Measurements from ENCODE around the gene KCNC2.

Gene KCNC2

DNA sequence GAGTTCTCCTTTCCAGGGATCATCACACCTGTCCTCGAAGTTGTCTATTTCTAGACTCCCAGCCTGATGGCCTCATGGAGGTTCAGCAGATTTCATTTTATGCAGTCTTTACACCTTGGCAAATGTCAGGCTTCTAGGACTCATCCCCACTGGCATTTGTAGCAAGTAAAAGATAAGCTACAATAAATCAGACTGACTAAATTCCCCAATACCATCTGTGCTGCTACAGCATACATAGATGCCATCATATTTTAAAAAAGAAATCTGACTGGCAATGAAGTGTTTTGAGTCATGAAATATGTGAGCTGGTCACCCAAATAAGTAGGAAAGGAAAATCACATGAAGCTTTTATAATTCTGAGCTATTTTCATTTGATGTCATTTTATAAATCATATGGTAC lies 55.3 kb downstream of the KCNC2 start:
- Histone ChIP-seq H3K4me2 (ENCODE audit: low read depth, low read length) (no peak overlapping the region), H3K36me3 (replicated peaks; ENCODE audit: insufficient read depth, low read length) (no peaks in the 10 kb centered on the region), H3F3A (ENCODE audit: insufficient read depth, low read length) (no peaks in the 10 kb centered on the region), H3K27ac (ENCODE audit: low read length) (no peak overlapping the region), H3K79me2 (ENCODE audit: low read length) (no peaks in the 10 kb centered on the region), H4K20me1 (ENCODE audit: insufficient read depth, low read length) (no peaks in the 10 kb centered on the region), H3K9me2 (replicated peaks; ENCODE audit: insufficient read depth, low read length) (no peaks in the 10 kb centered on the region), H3K9ac (ENCODE audit: low read length) (no peak overlapping the region), H3K9me3 (replicated peaks; ENCODE audit: insufficient read depth, low read length) (no peaks in the 10 kb centered on the region), H3K4me1 (ENCODE audit: low read length) (no peaks in the 10 kb centered on the region), H3K4me3 (ENCODE audit: low read length) (no peak overlapping the region), H2AFZ (ENCODE audit: low read length) (no peak overlapping the region), H3K27me3 (replicated peaks; ENCODE audit: insufficient read depth, low read length) (no peaks in the 10 kb centered on the region)
- TF ChIP-seq EZH2phosphoT487 (IDR thresholded peaks at IDR 0.05; ENCODE audit: low read length) = no peak
- TF ChIP-seq, protein P1, sequence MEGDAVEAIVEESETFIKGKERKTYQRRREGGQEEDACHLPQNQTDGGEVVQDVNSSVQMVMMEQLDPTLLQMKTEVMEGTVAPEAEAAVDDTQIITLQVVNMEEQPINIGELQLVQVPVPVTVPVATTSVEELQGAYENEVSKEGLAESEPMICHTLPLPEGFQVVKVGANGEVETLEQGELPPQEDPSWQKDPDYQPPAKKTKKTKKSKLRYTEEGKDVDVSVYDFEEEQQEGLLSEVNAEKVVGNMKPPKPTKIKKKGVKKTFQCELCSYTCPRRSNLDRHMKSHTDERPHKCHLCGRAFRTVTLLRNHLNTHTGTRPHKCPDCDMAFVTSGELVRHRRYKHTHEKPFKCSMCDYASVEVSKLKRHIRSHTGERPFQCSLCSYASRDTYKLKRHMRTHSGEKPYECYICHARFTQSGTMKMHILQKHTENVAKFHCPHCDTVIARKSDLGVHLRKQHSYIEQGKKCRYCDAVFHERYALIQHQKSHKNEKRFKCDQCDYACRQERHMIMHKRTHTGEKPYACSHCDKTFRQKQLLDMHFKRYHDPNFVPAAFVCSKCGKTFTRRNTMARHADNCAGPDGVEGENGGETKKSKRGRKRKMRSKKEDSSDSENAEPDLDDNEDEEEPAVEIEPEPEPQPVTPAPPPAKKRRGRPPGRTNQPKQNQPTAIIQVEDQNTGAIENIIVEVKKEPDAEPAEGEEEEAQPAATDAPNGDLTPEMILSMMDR (IDR thresholded peaks at IDR 0.05; ENCODE audit: low read length) = no peak
- TF ChIP-seq EZH2 (optimal IDR thresholded peaks at IDR 0.05; ENCODE audit: low read depth, low read length) = no peak
- DNase-seq = no peak

DNA sequence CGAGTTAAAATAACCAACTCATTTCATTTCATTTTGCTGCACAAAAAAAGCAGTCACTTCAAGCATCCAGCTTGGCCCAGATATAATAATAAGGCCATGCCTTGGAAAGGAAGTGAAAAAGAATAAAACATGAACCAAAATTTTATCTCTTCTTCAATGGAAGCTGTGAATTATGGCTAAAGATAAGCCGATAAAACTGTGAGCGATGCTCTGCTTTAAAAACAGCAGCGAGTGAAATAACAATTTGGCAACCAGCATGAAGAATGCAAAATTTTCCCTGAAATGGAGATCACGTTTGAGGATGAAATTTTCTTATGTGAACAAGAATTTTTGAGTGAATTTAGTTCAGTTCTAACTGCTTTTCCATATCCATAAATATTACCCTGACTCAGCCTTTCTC lies 70.4 kb downstream of the KCNC2 start:
- Histone ChIP-seq H3K4me3 (ENCODE audit: low read length) (no peak overlapping the region), H3K27ac (ENCODE audit: low read length) (no peak overlapping the region), H4K20me1 (ENCODE audit: insufficient read depth, low read length) (no peaks in the 10 kb centered on the region), H3K9me2 (replicated peaks; ENCODE audit: insufficient read depth, low read length) (no peaks in the 10 kb centered on the region), H3K27me3 (replicated peaks; ENCODE audit: insufficient read depth, low read length) (no peaks in the 10 kb centered on the region), H3K4me1 (ENCODE audit: low read length) (no peaks in the 10 kb centered on the region), H2AFZ (ENCODE audit: low read length) (no peak overlapping the region), H3K9me3 (replicated peaks; ENCODE audit: insufficient read depth, low read length) (no peaks in the 10 kb centered on the region), H3K79me2 (ENCODE audit: low read length) (no peaks in the 10 kb centered on the region), H3K36me3 (replicated peaks; ENCODE audit: insufficient read depth, low read length) (no peaks in the 10 kb centered on the region), H3K4me2 (ENCODE audit: low read depth, low read length) (no peak overlapping the region), H3K9ac (ENCODE audit: low read length) (no peak overlapping the region), H3F3A (ENCODE audit: insufficient read depth, low read length) (no peaks in the 10 kb centered on the region)
- TF ChIP-seq, protein P1 (IDR thresholded peaks at IDR 0.05; ENCODE audit: low read length) = no peak
- TF ChIP-seq EZH2 (optimal IDR thresholded peaks at IDR 0.05; ENCODE audit: low read depth, low read length) (no peak), EZH2phosphoT487 (IDR thresholded peaks at IDR 0.05; ENCODE audit: low read length) (no peak)
- no peak for DNase-seq

DNA sequence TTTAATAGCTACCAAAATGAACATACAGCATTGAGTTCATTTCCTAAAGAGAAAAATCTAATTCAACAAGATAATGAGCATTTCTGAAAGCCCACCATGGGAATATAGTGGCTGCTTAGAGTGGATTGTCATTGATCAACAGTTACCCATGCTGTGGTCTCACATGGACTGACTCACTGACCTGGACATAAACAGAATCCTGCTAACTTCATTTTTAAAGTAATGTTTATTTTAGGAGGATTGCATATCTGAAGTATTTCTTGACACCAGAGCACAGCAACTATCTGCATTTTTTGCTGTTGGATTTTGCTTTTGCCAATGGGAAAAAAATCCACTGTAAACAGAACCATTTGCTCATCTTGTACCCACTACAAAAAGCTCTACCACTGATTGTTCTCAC lies 71.7 kb downstream of the KCNC2 start:
- Histone ChIP-seq H3K9me2 (replicated peaks; ENCODE audit: insufficient read depth, low read length) (no peaks in the 10 kb centered on the region), H2AFZ (ENCODE audit: low read length) (no peak overlapping the region), H3K9ac (ENCODE audit: low read length) (no peak overlapping the region), H3K4me2 (ENCODE audit: low read depth, low read length) (no peak overlapping the region), H3K4me3 (ENCODE audit: low read length) (no peak overlapping the region), H4K20me1 (ENCODE audit: insufficient read depth, low read length) (no peaks in the 10 kb centered on the region), H3K27ac (ENCODE audit: low read length) (no peak overlapping the region), H3F3A (ENCODE audit: insufficient read depth, low read length) (no peaks in the 10 kb centered on the region), H3K4me1 (ENCODE audit: low read length) (no peaks in the 10 kb centered on the region), H3K27me3 (replicated peaks; ENCODE audit: insufficient read depth, low read length) (no peaks in the 10 kb centered on the region), H3K36me3 (replicated peaks; ENCODE audit: insufficient read depth, low read length) (no peaks in the 10 kb centered on the region), H3K9me3 (replicated peaks; ENCODE audit: insufficient read depth, low read length) (no peaks in the 10 kb centered on the region), H3K79me2 (ENCODE audit: low read length) (no peaks in the 10 kb centered on the region)
- TF ChIP-seq, protein P1 (IDR thresholded peaks at IDR 0.05; ENCODE audit: low read length) = no peak
- TF ChIP-seq EZH2 (optimal IDR thresholded peaks at IDR 0.05; ENCODE audit: low read depth, low read length) (no peak), EZH2phosphoT487 (IDR thresholded peaks at IDR 0.05; ENCODE audit: low read length) (no peak)
- DNase-seq = no peak

Data from MM.1S (cell line).